Measurements from ENCODE around the gene ATP11C. TPM values are rescaled to one million over a fixed set of nuclear protein-coding genes. Genes with fewer than 3 reads are reported as not detected.

Gene ATP11C
- total RNA-seq, 4 donors from 2014 or later = 22.8 to 40.3 (median 26.2) TPM

GRCh38 chrX:139724626-139725025 lies 208.2 kb downstream of the ATP11C start:
- Histone ChIP-seq H3K27me3 (no peaks in the 10 kb centered on the region), H3K4me1 (no peaks in the 10 kb centered on the region), H3K27ac (no peak overlapping the region), H3K9me3 (no peaks in the 10 kb centered on the region), H3K36me3 (no peaks in the 10 kb centered on the region), H3K4me3 (replicated peaks in 1 of 3) (no peak overlapping the region)
- WGBS, 2 donors = 91 to 95% methylated on average over 2 of the region's 2 CpGs
- intact Hi-C loops (cut with DNase I) = no loop called here
- DNase-seq = no peak
- TF ChIP-seq POLR2A (IDR thresholded peaks at IDR 0.05) (no peak), CTCF (IDR thresholded peaks at IDR 0.05) (no peak)

GRCh38 chrX:139720979-139721378 lies 211.9 kb downstream of the ATP11C start:
- DNase-seq = no peak
- no peaks in the 10 kb centered on the region for H3K9me3 ChIP-seq
- H3K4me1 ChIP-seq = no peaks in the 10 kb centered on the region
- TF ChIP-seq POLR2A (IDR thresholded peaks at IDR 0.05) = no peak
- no peak for TF ChIP-seq CTCF (IDR thresholded peaks at IDR 0.05)
- no peaks in the 10 kb centered on the region for H3K36me3 ChIP-seq
- no peaks in the 10 kb centered on the region for H3K27me3 ChIP-seq
- no peak overlapping the region for H3K27ac ChIP-seq
- no peak overlapping the region for H3K4me3 ChIP-seq (replicated peaks in 1 of 3)
- WGBS, 2 donors = 90 to 95% methylated on average over 6 of the region's 6 CpGs
- intact Hi-C loops (cut with DNase I) = no loop called here

- Histone ChIP-seq H3K27ac (no peak overlapping the region), H3K9me3 (no peaks in the 10 kb centered on the region), H3K4me3 (replicated peaks in 1 of 3) (no peak overlapping the region), H3K36me3 (no peaks in the 10 kb centered on the region), H3K27me3 (no peaks in the 10 kb centered on the region), H3K4me1 (no peaks in the 10 kb centered on the region)
- intact Hi-C loops (cut with DNase I) = no loop called here
- no peak for TF ChIP-seq CTCF (IDR thresholded peaks at IDR 0.05)
- TF ChIP-seq POLR2A (IDR thresholded peaks at IDR 0.05) = no peak
- no peak for DNase-seq
- 34 to 43% methylated on average over 3 to 5 of the region's 5 CpGs for WGBS, 2 donors
Measured at GRCh38 chrX:139720136-139720535, 212.7 kb downstream of the ATP11C start.

- H3K4me3 ChIP-seq (replicated peaks in 1 of 3) = no peak within 1 kb of the TSS
- H3K9me3 ChIP-seq = no peaks in the 10 kb centered on the region
- 82 to 87% methylated on average over 4 of the region's 4 CpGs for WGBS, 2 donors
- intact Hi-C loops (cut with DNase I) = no loop called here
- H3K27me3 ChIP-seq = no peaks in the 10 kb centered on the region
- no peaks in the 10 kb centered on the region for H3K36me3 ChIP-seq
- TF ChIP-seq CTCF (IDR thresholded peaks at IDR 0.05) = no peak
- TF ChIP-seq POLR2A (IDR thresholded peaks at IDR 0.05) = no peak
- DNase-seq = no peak
- H3K4me1 ChIP-seq = no peaks in the 10 kb centered on the region
- no peak within 1 kb of the TSS for H3K27ac ChIP-seq
Measured at GRCh38 chrX:139708067-139708466, 224.8 kb downstream of the ATP11C start, which contains the start of gene MCF2. Gene MCF2, minus strand, starts transcription at chrX:139708167. Its CDS starts 56,423 bp downstream, at chrX:139651744.

GRCh38 chrX:139702658-139703057 lies 230.2 kb downstream of the ATP11C start:
- DNase-seq = no peak
- no peak overlapping the region for H3K4me3 ChIP-seq (replicated peaks in 1 of 3)
- H3K27ac ChIP-seq = no peak overlapping the region
- intact Hi-C loops (cut with DNase I) = no loop called here
- no peaks in the 10 kb centered on the region for H3K4me1 ChIP-seq
- no peaks in the 10 kb centered on the region for H3K9me3 ChIP-seq
- WGBS, 2 donors = 92 to 94% methylated on average over 3 of the region's 3 CpGs
- H3K27me3 ChIP-seq = no peaks in the 10 kb centered on the region
- TF ChIP-seq POLR2A (IDR thresholded peaks at IDR 0.05) (no peak), CTCF (IDR thresholded peaks at IDR 0.05) (no peak)
- no peaks in the 10 kb centered on the region for H3K36me3 ChIP-seq

Data from thyroid gland (tissue), 4 donors.